Measurements from ENCODE around the gene PRKCQ. TPM values are rescaled to one million over a fixed set of nuclear protein-coding genes. Genes with fewer than 3 reads are reported as not detected.

The PRKCQ gene
- total and polyA plus RNA-seq, 2 of the 13 experiments (the other 11 are each of a cell fraction or from before 2014, with no cell fraction given): 0.13 to 0.35 TPM

GRCh38 chr10:6461961-6462360 is 118.1 kb downstream of the PRKCQ start:
- no TSS peak for BruUV-seq (replicated peaks)
- H4K20me1 ChIP-seq (ENCODE audit: insufficient read depth, low read length): no peaks in the 10 kb centered on the region
- CTCF ChIA-PET (ENCODE audit: low intra/inter-chr PET ratio, low total read pairs): no interaction called here
- no peak overlapping the region for H3K4me2 ChIP-seq (ENCODE audit: low read depth, low read length)
- in situ Hi-C loops (cut with HindIII; ENCODE audit: extremely low pct_ligation_motif_present, low pct_unique_long_range_greater_than_20kb) (no loop called here), intact Hi-C loops (cut with micrococcal nuclease; ENCODE audit: unreplicated experiment) (no loop called here)
- no peak overlapping the region for H3K27ac ChIP-seq (ENCODE audit: extremely low read length, insufficient read depth, low read length)
- H3K4me1 ChIP-seq (ENCODE audit: insufficient read depth, low read length): no peaks in the 10 kb centered on the region
- H3K79me2 ChIP-seq (ENCODE audit: insufficient read depth, low read length): no peaks in the 10 kb centered on the region
- DNase-seq (ENCODE audit: low spot score) (no peak), ATAC-seq (no peak), FAIRE-seq (no peak)
- TF ChIP-seq ZNF850 (CRISPR knock-in tag; conservative IDR thresholded peaks at IDR 0.05) (no peak), THAP11 (CRISPR knock-in tag; IDR thresholded peaks at IDR 0.05) (no peak), ZNF256 (CRISPR knock-in tag; conservative IDR thresholded peaks at IDR 0.05) (no peak), SMAD3 (CRISPR knock-in tag; IDR thresholded peaks at IDR 0.05) (no peak), ATAD3A (CRISPR knock-in tag; IDR thresholded peaks at IDR 0.05) (no peak), ZNF263 (CRISPR knock-in tag; IDR thresholded peaks at IDR 0.05) (no peak), PHF8 (CRISPR knock-in tag; IDR thresholded peaks at IDR 0.05) (no peak), ZNF768 (CRISPR knock-in tag; IDR thresholded peaks at IDR 0.05) (no peak)
- 34% methylated on average over 3 of the region's 3 CpGs for WGBS (ENCODE audit: low lambda C conversion rate)
- H3K36me3 ChIP-seq (replicated peaks in 1 of 2; ENCODE audit: control insufficient read depth in 1 of 2, insufficient read depth in 2 of 2, low read length in 2 of 2): no peaks in the 10 kb centered on the region
- no peaks in the 10 kb centered on the region; a peak in 1 of 5 replicates for H3K27me3 ChIP-seq (ENCODE audit: control insufficient read depth in 1 of 2, insufficient read depth in 2 of 2, low read length in 2 of 2)
- no peak overlapping the region for H3K9ac ChIP-seq (ENCODE audit: insufficient read depth, low read depth, low read length)
- no peak overlapping the region for H2AFZ ChIP-seq (ENCODE audit: low read length)
- no peaks in the 10 kb centered on the region; the same call in 1 of the 2 replicates for H3K9me3 ChIP-seq (ENCODE audit: low read length)
- POLR2A ChIA-PET: no interaction called here
- no peak overlapping the region for H3K4me3 ChIP-seq (replicated peaks in 1 of 3; ENCODE audit: insufficient read depth in 1 of 3, low read depth in 2 of 3, low read length in 3 of 3)

- Histone ChIP-seq H2AFZ (ENCODE audit: low read length) (no peak overlapping the region), H3K79me2 (ENCODE audit: insufficient read depth, low read length) (no peaks in the 10 kb centered on the region), H3K4me1 (ENCODE audit: insufficient read depth, low read length) (no peaks in the 10 kb centered on the region), H3K4me2 (ENCODE audit: low read depth, low read length) (no peak overlapping the region), H3K36me3 (replicated peaks in 1 of 2; ENCODE audit: control insufficient read depth in 1 of 2, insufficient read depth in 2 of 2, low read length in 2 of 2) (no peaks in the 10 kb centered on the region), H4K20me1 (ENCODE audit: insufficient read depth, low read length) (no peaks in the 10 kb centered on the region), H3K9ac (ENCODE audit: insufficient read depth, low read depth, low read length) (no peak overlapping the region), H3K4me3 (replicated peaks in 1 of 3; ENCODE audit: insufficient read depth in 1 of 3, low read depth in 2 of 3, low read length in 3 of 3) (no peak overlapping the region), H3K27me3 (ENCODE audit: control insufficient read depth in 1 of 2, insufficient read depth in 2 of 2, low read length in 2 of 2) (no peaks in the 10 kb centered on the region; a peak in 1 of 5 replicates), H3K27ac (ENCODE audit: extremely low read length, insufficient read depth, low read length) (no peak overlapping the region), H3K9me3 (ENCODE audit: low read length) (no peaks in the 10 kb centered on the region; the same call in 1 of the 2 replicates)
- TF ChIP-seq ZNF567 (CRISPR knock-in tag; IDR thresholded peaks at IDR 0.05; ENCODE audit: borderline replicate concordance) (no peak), FOXP1 (IDR thresholded peaks at IDR 0.05) (peak; percentile 19; the same call in 1 of the 2 replicates), FOXP1 (CRISPR knock-in tag; IDR thresholded peaks at IDR 0.05) (no peak), CENPT (CRISPR knock-in tag; IDR thresholded peaks at IDR 0.05; ENCODE audit: low read depth) (no peak), REXO4 (CRISPR knock-in tag; IDR thresholded peaks at IDR 0.05; ENCODE audit: borderline replicate concordance) (no peak), TARDBP (CRISPR knock-in tag; IDR thresholded peaks at IDR 0.05) (no peak), ZNF263 (CRISPR knock-in tag; IDR thresholded peaks at IDR 0.05) (no peak), PLRG1 (conservative IDR thresholded peaks at IDR 0.05) (0 out of 2 replicates have a peak, but pooled peaks have one; percentile 40)
- DNase-seq (ENCODE audit: low spot score) (no peak), FAIRE-seq (no peak), ATAC-seq (no peak)
- WGBS (ENCODE audit: low lambda C conversion rate): 48% methylated on average over 2 of the region's 2 CpGs
- ChIA-PET POLR2A (no interaction called here), CTCF (ENCODE audit: low intra/inter-chr PET ratio, low total read pairs) (no interaction called here)
- BruUV-seq (replicated peaks): no TSS peak
- in situ Hi-C loops (cut with HindIII; ENCODE audit: extremely low pct_ligation_motif_present, low pct_unique_long_range_greater_than_20kb): no loop called here
- intact Hi-C loops (cut with micrococcal nuclease; ENCODE audit: unreplicated experiment): no loop called here
Measured at GRCh38 chr10:6460861-6461409, 119.1 kb downstream of the PRKCQ start.

Measured in HepG2 (cell line).